PFSK-1 (cell line): ENCODE data around the gene IL1RN.

Experiments used
- POLR2AphosphoS5 ChIP-seq: IDR thresholded peaks from 2 replicates; pipeline ENCODE4 v1.6.1; 2012; ENCODE audit warnings: low read depth, mild to moderate bottlenecking, control low read depth, low read length, moderate library complexity
- REST ChIP-seq, 2 experiments: IDR thresholded peaks; 2 replicates each; pipeline versions ENCODE4 v1.6.1 to v1.8.0; 2011 to 2012; ENCODE audit warnings: low read depth in 2 of 2, low read length in 2 of 2, control low read depth in 1 of 2, inconsistent platforms in 1 of 2, mild to moderate bottlenecking in 1 of 2, moderate library complexity in 1 of 2; ENCODE audit not compliant: insufficient read depth in 1 of 2
- SIN3A ChIP-seq: IDR thresholded peaks from 2 replicates; pipeline ENCODE4 v1.6.1; 2012; ENCODE audit warnings: mild to moderate bottlenecking, low read length, moderate library complexity, borderline replicate concordance; ENCODE audit not compliant: insufficient read depth
- TAF1 ChIP-seq: IDR thresholded peaks from 2 replicates; pipeline ENCODE4 v1.6.1; 2012; ENCODE audit warnings: low read length, control low read depth, borderline replicate concordance; ENCODE audit not compliant: insufficient read depth

DNA sequence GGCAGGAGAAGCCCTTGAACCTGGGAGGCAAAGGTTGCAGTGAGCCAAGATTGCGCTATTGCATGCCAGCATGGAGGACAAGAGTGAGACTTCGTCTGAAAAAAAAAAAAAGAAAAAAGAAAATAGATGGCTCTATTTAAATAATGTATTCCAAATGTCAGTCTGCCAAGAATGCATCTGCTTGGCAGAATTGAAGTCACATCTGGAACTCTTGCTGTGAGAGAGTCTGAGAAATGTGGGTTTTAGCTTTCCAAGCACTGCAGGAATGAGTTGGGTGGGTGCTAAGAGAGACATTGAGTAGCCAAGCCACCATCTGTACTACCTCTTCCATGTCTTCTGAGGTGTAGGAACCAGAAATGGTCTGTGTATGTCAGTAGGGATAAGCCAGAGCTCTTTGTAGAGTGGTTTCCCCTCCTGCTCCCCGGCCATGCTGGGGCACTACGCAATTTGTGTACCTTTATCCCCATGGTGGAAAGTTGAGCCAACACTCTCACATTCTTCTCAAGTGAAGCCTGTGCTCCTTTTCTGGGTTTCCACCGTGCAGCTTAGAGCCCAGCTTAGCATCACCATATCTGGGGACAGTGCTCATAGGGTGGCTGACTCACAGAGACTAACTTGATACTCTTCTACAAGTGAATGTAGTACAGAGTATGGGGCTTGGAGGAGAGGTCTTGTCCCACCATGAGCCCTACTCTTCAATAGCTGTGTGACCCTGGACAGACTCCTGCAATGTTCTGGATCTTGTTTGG lies 34.4 kb upstream of the IL1RN start:
- TF ChIP-seq TAF1 (no peak), REST (IDR thresholded peaks at IDR 0.05; ENCODE audit: insufficient read depth in 1 of 2, low read depth in 2 of 2, low read length in 2 of 2) (no peak), POLR2AphosphoS5 (no peak), SIN3A (no peak)
